Endothelial cell (in vitro differentiated cells): ENCODE measurements around the gene IFFO2. TPM values are rescaled to one million over a fixed set of nuclear protein-coding genes. Genes with fewer than 3 reads are reported as not detected.

Experiments used
- DNase-seq: peaks from one replicate; pipeline ENCODE4 v3.0.0; 2021; ENCODE audit warnings: low spot score
- H3K27ac Mint-ChIP-seq: one replicate; pipeline ENCODE4 v1.8.0; 2021; ENCODE audit warnings: mixed read lengths, inconsistent platforms; ENCODE audit not compliant: unreplicated experiment
- H3K27me3 Mint-ChIP-seq: one replicate; pipeline ENCODE4 v1.8.0; 2021; ENCODE audit warnings: mild to moderate bottlenecking, moderate library complexity, mixed read lengths, inconsistent platforms; ENCODE audit not compliant: unreplicated experiment
- H3K36me3 Mint-ChIP-seq: one replicate; pipeline ENCODE4 v1.8.0; 2021; ENCODE audit warnings: mild to moderate bottlenecking, low read depth, mixed read lengths, inconsistent platforms; ENCODE audit not compliant: unreplicated experiment
- H3K4me1 Mint-ChIP-seq: one replicate; pipeline ENCODE4 v1.8.0; 2021; ENCODE audit warnings: mild to moderate bottlenecking, mixed read lengths, inconsistent platforms; ENCODE audit not compliant: unreplicated experiment
- H3K4me3 Mint-ChIP-seq: one replicate; pipeline ENCODE4 v1.8.0; 2021; ENCODE audit warnings: mild to moderate bottlenecking, mixed read lengths, inconsistent platforms; ENCODE audit not compliant: unreplicated experiment
- H3K9me3 Mint-ChIP-seq: one replicate; pipeline ENCODE4 v1.8.0; 2021; ENCODE audit warnings: mixed read lengths, inconsistent platforms; ENCODE audit not compliant: unreplicated experiment
- CTCF ChIP-seq: fragments of 200-600 bp; sonication (generic); IDR thresholded peaks from one replicate; pipeline ENCODE4 v1.5.0; 2021; ENCODE audit warnings: antibody characterized with exemption; ENCODE audit not compliant: unreplicated experiment
- total RNA-seq: library from RNA; stranded (reverse); fragmentation: NEBNext Ultra II Directional; extraction: Animal tissue kit (Norgen Biotek cat#: 25700); gene quantifications from one replicate; pipeline ENCODE4 v1.2.1, GENCODE V29; 2021; ENCODE audit not compliant: unreplicated experiment

The IFFO2 gene
- total RNA-seq, 1 donor from 2014 or later, result 16.7 TPM

DNA sequence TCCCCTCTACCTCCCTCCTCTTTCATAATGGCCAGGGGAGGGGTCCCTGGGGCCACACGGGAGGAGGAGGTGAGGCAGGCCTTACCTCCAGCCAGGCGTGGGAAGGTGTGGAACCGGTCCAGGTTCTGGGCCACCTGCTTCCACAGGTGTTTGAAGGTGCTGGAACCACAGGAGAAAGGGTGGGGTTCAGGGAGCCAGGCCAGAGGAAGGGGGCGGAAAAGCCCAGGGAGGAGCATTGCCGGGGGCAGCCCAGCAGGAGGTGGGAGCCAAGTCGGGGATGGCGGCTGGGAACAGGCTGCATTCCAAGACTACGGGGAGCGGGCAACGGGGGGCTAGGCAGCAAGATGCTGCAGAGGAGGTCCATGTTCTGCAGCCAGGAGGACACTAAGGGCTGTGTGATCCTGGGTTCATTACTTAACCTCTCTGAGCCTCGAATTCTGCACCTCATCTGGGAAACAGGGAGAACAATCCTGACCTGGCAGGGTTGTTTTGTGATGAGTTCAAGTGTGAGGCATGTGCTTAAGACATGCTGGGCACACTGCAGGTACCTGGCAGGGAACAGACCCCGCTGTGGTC lies 77.2 kb downstream of the IFFO2 start:
- Mint-ChIP-seq H3K27ac (no peak overlapping the region), H3K4me1 (no peaks in the 10 kb centered on the region), H3K36me3 (peaks cover 9% of the 10 kb centered on the region), H3K4me3 (no peak overlapping the region), H3K27me3 (peaks cover 7% of the 10 kb centered on the region), H3K9me3 (no peaks in the 10 kb centered on the region)
- DNase-seq, result no peak
- TF ChIP-seq CTCF, result no peak

DNA sequence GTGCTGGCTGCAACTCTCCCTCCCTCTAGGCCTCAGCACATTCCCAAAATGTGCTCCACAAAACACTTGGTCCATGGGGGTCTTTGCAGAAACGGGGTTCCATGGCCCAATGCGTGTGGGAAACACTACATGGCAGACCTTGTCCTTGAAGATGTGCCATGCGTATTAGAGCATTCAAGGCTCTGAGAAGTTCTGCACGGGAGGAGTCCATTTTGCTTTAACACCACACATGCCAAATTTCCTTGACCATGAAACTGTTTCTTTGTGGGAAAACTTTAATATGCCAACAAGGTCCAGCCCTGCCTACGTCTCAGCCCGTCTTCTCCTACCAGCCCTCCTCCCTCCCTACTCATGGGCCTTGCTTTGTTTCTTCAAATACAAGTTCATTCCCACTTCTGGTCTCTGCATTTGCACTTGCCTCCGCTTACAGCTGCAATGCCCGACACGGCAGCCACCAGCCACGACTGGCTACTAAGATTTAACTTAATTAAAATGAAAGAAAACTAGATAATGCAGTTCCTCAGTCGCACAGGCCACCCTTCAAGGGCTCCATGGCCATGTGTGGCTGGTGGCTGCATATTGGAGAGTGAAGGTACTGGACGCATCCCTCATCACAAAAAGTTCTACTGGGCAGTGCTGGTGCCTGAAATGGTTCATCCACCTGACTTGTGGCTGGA lies 77.8 kb downstream of the IFFO2 start:
- peak overlapping the region; percentile 42 for H3K27ac Mint-ChIP-seq
- H3K4me1 Mint-ChIP-seq, result no peaks in the 10 kb centered on the region
- DNase-seq, result no peak
- H3K9me3 Mint-ChIP-seq, result no peaks in the 10 kb centered on the region
- H3K27me3 Mint-ChIP-seq, result peaks cover 7% of the 10 kb centered on the region
- no peak overlapping the region for H3K4me3 Mint-ChIP-seq
- TF ChIP-seq CTCF, result no peak
- peaks cover 9% of the 10 kb centered on the region for H3K36me3 Mint-ChIP-seq

GRCh38 chr1:18877282-18877681 lies 79.2 kb downstream of the IFFO2 start:
- Mint-ChIP-seq H3K27me3 (peaks cover 3% of the 10 kb centered on the region), H3K4me1 (no peaks in the 10 kb centered on the region), H3K4me3 (no peak overlapping the region), H3K27ac (no peak overlapping the region), H3K36me3 (peaks cover 6% of the 10 kb centered on the region), H3K9me3 (no peaks in the 10 kb centered on the region)
- DNase-seq, result no peak
- TF ChIP-seq CTCF, result no peak

- TF ChIP-seq CTCF, result no peak
- H3K27ac Mint-ChIP-seq, result no peak overlapping the region
- peaks cover 4% of the 10 kb centered on the region for H3K36me3 Mint-ChIP-seq
- H3K4me3 Mint-ChIP-seq, result no peak overlapping the region
- no peaks in the 10 kb centered on the region for H3K9me3 Mint-ChIP-seq
- no peak for DNase-seq
- no peaks in the 10 kb centered on the region for H3K4me1 Mint-ChIP-seq
- H3K27me3 Mint-ChIP-seq, result peaks cover 3% of the 10 kb centered on the region
Observed at GRCh38 chr1:18876210-18876609, 80.3 kb downstream of the IFFO2 start.

- Mint-ChIP-seq H3K27ac (no peak overlapping the region), H3K9me3 (no peaks in the 10 kb centered on the region), H3K4me1 (no peaks in the 10 kb centered on the region), H3K4me3 (no peak overlapping the region), H3K36me3 (peaks cover under 1% of the 10 kb centered on the region), H3K27me3 (no peaks in the 10 kb centered on the region)
- no peak for TF ChIP-seq CTCF
- no peak for DNase-seq
Observed at GRCh38 chr1:18875796-18876128, 80.7 kb downstream of the IFFO2 start.
